CMK (cell line): ENCODE data around the gene SLC14A1.
A peak's percentile ranks its signal among the peaks of the same experiment; 100 is the strongest.
"Not testable (repeated sequence)": the region's sequence is repeated elsewhere in the genome, so short reads cannot be mapped to it uniquely, and the experiment has no call there.

ENCODE experiments used
- DNase-seq: peaks from one replicate; pipeline ENCODE4 v3.0.0-alpha.2; 2010; ENCODE audit warnings: low read depth

The SLC14A1 gene

DNA sequence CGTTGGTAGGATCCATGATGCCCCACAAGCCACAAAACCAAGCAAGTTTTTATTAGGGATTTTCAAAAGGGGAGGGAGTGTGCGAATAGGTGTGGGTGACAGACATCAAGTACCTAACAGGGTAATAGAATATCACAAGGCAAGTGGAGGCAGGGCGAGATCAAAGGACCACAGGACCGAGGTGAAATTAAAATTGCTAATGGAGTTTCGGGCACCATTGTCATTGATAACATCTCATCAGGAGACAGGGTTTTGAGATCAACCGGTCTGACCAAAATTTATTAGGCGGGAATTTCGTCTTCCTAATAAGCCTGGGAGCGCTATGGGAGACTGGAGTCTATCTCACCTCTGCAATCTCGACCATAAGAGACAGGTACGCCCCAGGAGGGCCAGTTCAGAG lies 33.7 kb downstream of the SLC14A1 start:
- DNase-seq: not testable (repeated sequence)

DNA sequence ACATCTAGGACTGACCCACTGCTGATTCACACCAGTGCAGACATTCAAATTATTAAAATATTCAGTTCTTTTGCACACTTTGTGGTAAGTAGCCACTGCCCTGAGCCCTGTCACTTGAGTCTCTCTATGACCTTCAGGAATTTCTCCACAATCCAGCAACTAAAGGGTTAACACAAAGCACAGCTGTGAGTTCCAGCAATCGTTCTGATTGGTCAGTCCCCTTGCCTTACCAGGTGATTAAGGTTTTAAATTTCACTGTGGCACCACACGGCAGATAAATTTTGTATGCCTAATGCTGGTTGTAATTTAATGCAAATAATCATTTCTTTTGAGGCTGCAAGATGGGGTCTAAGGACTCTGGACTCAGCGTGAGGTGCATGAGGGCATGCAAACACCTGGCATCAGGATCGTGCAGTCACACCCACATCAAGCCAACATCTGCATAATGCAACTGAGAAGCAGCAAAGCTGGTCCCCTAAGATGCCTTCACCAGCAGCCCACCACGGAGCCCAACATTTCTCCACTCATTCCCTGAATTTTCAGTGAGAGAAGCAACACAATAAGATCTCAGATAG lies 36.6 kb downstream of the SLC14A1 start:
- DNase-seq: no peak

DNA sequence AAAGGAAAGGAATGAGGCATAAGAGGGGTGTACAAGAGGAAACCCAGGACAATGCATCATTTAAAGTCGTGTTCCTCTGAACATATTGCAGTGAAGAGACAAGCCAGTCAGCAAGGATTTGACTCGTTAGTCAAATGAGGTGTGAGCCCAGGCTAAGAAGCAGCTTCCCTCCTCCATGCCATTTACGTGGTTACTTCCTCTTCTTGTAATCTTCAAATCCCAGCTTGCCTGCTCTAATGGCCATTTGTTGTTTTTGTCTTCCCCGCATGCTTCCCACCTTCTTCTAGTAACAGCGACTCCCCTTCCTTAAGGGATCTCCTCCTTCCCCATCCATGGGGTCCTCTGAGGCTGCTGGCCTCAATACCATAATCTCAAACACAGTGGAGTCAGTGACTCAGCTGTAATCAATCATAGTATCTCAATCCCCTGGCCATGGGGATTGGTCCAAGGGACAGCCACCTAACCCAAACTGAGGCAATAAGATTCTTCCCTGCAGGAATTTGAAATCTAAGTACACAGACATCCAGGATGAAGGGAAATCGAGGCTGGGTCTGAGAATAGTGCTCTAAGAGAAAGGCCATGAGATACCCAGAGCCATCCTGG lies 37.6 kb downstream of the SLC14A1 start:
- DNase-seq: peak; percentile 31

DNA sequence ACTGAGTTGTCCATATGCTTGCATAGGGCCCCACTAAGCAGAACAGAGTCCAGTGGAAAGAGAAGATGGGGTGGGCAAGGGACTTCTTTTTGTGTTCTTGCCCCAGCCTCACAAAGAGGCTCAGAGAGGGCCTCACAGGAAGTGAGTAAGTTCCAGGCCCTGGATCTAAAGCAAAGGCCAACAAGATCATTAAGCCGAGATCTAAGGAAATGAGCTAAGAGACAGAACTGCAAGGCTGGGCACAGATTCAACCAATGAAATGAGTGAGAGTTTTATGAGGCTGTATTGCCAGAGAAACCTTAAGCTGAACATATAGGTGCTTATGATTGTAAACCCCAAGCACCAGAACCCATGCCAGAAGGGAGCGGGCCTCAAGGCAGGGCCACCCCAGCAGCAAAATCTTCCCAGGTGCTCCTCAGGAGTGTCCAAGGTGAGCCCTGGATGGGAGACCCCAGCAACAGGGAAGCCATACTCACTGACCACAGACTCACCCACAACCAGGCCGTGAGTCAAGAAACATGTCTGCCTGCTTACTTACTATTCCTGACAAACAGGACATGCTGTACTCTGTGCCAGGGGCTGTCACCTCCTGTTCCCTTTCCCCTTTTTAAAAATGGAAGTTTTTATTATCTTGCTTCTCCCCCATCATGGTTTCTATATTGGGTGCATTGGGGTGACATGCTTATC lies 40.2 kb downstream of the SLC14A1 start:
- DNase-seq: no peak

DNA sequence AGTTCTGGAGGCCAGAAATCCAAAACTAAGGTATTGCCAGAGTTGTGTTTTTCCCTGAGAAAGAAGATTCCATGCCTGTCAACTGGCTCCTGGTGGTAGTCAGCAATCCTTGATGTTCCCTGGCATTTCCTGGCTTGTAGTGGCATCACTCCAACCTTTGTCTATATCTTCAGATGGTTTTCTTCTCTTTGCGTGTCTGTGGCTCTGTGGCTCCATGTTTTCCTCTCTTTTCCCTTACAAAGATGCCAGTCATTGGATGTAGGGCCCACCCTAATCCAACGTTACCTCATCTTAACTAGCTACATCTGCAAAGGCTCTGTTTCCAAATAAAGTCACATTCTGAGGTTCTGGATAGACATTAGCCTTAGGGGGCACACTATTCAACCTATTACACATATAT lies 41.8 kb downstream of the SLC14A1 start:
- no peak for DNase-seq

DNA sequence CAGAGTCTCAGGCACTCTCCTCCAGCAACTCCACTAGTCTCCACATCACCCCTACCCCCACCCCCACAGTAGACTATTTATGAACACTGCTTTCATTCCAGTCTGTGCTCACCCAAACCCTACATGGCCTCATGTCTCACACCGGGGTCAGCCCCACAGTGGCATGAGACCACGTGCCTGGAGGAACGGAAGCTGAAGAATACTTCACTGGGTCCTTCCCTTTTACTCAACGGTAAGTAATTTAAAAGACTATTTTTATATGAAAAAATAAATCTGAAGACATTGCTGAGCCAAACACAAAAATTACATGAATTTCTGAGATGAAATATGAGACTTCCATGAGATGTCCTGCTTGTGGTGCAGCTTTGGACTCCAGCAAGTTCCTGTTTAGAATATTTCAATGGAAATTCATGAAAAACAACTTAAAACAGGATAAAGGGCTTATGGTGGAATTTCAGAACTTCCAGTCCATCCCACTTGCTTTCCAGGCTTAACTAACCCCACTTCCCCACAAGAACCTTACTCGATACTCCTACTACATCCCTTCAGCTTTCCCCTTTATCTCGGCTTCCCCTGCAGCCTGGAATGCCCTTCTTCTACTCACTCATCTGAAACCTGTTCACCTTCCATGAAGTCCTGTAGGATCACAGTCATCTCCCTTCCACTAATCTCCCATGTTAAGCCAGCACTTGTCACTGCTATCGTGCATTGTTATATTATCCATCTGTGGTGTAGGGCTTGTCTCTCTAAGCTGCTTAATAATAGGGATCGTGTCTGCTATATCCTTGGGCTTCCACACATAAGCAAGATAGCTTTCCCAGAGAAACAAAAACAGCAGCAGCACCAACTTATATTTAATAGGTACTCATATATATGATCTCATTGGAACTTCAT lies 47.9 kb downstream of the SLC14A1 start:
- DNase-seq: no peak

DNA sequence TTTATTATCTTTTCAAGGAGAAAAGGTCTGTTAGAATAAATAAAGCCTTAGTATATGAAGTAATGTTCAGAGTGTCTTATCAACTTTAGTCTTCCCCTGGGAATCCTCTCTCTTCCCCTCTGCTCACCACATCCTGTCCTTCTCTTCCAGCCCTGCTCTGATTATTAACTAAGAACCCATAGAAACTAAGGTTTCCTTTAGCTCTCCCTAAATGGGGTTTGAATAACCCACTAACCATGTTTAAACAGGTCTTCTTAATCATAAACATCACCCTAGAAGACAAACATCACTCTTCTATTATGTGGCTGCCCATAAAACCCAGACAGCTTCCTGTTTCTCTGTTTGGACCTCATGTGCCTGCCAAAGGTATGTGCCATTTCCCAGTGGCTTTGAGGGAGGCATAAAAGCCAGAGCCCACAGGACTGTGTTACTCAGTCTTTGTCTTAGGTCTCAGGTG lies 50.1 kb downstream of the SLC14A1 start:
- no peak for DNase-seq

DNA sequence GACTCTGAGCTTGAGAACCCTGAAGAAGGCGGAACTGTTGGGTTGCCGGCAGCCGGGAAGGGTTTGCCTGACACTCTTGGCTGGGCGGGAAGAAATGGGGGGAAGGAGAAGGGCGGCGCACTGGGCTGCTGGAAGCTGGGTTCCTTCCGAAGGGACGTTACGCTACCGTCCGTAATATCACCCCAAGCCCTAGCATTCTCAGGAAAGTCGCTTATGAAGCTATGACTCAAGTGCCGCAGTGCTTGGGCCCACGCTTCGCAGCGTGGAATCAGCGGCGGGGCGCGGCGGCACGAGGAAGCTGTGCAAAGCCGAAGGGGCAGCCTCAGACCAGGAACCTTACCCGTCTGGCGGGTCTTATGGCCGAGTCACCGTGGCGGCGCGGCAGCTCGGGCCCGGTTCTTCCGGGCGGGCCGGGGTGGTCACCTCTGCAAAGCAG lies 51.3 kb downstream of the SLC14A1 start:
- peak; percentile 69 for DNase-seq

DNA sequence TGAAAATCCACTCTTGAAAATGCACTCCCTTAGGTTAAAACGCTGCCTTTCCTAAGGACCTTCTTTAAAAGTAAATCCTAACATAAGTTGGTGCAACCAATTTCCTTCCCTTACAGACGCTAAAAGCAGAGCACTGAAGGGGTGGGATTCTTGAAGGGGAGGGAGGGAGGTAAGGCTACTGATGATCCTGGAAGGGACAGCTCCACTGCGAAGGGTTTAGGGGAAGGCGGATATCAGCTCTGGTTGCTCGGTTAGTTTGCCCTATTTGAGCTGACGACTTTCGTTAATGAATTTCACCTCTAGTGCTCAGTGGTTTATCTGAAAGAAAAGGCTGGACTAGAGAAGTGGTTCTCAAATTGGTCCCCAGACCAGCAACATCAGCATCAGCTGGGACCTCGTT lies 51.8 kb downstream of the SLC14A1 start:
- DNase-seq: no peak

DNA sequence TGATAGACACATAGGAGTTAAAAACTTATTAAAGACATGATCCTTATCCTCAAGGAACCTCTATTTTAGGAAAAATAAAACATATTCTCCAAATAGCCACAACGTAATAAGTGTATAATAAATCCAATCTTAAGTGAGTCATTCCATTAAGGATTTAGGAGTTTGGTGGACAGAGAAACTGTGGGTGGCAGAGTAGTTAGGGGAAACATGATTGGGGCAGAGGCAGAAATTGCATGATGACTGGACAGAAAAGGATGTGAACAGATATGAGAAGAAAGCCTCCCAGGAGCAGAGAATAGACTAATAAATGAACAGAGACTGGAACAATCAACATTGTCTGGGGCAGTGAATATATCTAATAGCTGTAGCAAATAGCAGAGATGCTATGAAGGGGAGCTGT lies 53.4 kb downstream of the SLC14A1 start:
- no peak for DNase-seq

DNA sequence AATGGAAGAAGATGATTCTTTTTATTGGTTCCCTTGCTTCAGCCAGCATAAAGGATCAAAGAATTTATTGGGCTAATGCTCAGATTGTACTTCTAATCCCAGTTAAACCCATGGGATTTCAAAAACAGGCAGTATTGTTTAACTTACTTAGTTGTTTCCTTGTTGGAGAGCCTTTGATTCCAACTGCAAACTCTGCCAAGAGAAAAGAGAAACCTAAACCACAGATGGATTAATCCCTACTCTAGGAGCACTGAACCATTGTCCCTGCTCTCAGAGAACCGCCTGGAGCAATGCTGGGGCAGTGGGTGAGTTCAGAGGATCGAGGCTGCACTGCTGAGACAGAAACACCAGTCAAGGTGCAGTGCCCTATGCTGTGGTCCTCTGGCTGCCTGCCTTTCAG lies 56.6 kb downstream of the SLC14A1 start:
- no peak for DNase-seq

DNA sequence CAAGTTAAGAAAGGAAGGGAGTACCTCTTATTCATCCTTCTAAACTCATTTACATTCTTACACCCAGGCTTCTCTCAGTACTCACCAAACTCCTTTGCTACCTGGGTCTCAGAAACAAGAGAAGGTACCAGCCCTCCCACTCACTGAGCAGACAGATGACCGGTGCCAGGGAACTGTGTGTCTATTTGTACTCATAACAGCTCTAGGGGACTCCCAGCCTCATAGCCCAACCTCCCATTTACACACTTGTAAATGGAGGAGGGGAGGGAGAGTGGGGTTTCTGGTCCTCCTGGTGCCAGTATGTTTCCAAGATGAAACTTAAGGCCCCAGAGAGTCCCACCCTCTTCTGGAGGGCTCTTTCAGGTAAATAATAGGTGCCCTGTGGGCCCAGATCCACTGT lies 58.7 kb downstream of the SLC14A1 start:
- no peak for DNase-seq

DNA sequence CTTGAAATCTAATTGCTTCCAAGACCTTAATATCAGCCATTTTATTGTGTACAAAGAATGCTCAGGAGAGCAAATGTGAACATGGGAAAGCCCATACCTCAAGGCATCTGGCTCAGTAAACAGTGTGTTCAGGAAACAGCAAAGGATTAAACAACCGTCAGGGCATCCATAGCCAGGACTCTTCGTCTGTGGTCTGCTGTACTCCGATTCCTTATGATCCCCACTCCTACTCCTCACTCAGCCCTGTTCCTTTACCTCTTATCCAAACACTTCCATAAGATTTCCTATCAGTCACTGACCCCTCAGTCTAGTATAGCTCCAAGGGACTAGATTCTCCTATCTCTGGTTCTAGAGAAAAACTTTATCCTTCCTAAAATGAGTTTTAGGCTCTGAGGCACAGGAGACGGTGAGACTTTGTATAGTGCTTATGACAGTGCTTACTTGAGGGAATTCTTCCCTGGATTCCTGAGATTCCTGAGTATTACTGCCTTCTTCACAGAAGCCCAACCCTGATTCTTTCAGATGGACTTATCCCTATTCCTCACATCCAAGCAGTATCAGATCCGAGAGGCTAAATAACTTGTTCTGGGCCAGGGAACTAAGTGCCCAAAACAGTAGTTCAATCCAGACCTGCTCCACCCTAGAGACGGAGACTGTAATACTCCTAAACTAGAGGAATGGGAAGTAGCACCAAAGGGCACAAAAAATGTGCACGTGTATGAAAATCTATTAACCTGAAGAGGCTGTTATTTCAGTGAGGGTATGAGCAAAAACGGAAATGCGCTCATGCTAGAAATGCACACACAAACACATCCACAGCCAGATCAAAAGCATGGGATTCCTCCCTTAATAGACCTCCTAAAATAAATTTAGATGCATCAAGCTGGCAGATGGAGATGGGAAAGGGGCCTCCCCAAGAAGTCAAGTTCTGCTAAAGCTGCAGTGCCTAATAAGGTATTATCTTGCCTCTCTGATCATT lies 59.4 kb downstream of the SLC14A1 start:
- no peak for DNase-seq

DNA sequence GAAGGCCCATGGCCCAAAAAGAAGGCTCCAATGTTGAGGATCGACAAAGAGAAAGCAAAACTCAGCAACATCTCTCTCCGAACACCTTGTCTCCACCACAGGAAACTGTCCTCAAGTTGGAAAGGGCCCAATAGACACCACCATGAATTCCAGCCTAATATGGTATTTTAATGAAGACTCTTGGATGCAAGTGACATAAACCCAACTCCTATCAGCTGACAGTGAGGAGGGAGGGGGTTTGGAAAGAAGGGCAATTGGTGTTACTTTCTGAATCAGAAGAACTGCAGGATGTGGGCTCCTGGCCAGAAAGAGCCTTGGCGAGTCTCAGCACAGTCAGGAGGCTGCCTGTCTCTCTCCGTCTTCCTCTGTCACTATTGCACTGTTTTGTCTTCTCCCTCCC lies 61.2 kb downstream of the SLC14A1 start:
- no peak for DNase-seq

DNA sequence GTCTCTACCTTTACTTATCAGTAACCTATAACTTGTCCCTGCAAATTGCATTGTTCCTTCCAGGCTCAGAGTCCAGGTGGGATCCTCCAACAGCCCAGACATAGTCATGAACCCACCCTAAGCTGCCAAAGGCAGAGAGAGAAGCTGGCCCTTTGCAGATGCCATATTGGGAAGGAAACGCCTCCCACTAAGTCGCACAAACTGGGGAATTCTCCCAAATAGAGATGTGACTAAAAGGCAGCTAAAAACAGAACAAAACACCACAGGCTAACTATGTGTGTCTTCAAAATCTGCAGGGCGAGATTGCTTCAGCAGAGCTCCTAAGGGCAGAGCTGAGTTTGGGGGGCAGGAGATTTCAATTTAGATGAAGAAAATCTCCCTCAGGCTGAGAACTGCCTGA lies 63.0 kb downstream of the SLC14A1 start:
- no peak for DNase-seq

DNA sequence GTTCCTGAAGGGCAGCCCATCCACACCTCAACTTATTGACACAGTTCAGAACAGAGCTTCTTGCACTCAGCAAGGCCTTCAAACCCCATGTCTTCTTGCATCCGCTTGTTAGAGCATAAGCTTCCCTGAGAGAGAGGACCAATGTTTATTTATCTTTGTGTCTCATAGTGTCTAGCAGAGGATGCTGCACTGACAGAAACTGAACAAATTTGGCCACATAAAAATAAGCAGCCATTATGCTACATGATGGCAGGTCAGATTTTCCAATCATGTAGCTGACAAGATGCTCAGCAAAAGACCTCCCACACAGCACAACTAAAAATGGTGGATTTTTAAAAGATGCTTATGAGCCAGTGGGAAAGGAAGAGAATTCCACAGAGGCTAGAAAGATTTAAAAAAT lies 63.4 kb downstream of the SLC14A1 start:
- no peak for DNase-seq

DNA sequence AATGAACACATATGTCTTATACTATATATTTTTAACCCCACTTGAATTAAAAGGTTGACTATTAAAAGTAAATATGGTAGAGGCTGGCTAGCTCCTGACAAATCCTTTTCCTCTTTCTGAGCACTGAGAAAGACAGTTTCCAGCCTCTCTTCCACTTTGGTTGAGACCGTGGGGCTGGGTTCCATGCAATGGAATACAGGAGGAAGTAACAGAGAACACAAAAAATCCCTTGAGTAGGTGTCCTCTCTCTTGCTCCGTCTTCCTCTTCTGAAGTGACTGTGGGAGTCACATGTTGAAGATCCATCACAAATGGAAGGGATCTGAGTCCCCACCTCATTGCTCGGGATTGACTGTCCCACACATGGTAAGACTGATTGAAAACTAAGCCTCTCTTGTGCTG lies 64.9 kb downstream of the SLC14A1 start:
- DNase-seq: no peak

DNA sequence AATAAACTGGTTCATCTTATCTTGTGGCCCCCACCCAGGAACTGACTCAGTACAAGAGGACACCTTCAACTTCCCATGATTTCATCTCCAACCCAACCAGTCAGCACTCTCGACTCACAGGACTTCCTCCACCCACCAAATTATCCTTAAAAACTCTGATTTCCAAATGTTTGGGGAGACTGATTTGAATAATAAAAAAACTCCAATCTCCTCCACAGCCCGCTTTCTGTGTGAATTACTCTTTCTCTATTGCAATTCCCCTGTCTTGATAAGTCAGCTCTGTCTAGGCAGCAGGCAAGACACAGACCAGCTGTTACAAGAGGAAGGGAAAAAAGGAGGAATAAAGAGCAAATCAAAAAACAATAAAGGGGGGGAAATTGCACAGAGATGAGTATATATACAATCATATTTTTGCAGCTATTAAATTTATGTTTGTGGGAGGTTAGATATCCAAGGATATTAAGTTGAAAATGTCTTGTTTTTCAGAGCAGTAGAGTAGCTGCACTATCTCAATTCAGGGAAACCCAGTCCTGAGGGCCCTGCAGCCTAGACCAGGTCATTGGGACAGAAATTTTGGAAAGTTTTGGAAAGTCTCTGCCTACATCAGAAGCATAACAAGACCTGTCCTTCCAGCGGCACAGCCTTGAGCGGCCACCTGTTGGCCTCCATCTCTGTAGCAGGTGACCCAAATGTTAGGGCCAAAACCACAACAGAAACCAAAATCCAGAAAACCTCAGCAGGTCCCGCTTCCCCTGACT lies 68.7 kb downstream of the SLC14A1 start:
- DNase-seq: no peak

DNA sequence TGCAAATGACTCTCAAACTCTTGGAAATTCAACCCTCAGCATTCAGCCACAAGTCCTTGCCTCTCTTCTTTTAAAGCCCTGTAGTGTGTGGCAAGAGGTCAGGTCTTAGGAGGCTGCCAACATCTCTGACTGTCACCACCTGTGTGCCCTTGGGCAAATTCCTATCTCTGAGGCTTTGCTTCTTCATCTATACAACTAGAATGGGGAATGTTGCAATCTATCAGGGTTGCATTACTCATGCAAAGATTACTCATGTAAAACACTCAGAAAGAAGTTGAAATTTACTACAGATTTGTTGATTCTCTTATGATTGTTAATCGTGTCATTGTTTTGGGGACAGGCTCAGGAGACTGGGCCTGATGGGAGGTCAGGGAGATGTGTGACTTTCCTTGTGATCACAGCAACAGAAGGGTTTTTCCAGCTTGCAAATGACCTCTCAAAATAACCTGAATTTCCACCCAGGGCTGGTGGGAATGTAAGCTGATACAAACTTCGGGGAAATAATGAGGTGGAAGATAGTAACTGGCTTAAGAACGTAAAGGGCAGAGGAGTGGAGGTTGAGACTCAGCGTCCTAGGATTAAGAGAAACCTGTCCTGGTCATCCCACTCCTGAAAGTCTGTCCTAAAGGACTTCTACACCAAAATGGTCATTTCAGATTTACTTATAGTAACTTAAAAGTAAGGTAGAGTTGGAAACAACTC lies 69.4 kb downstream of the SLC14A1 start:
- DNase-seq: no peak

DNA sequence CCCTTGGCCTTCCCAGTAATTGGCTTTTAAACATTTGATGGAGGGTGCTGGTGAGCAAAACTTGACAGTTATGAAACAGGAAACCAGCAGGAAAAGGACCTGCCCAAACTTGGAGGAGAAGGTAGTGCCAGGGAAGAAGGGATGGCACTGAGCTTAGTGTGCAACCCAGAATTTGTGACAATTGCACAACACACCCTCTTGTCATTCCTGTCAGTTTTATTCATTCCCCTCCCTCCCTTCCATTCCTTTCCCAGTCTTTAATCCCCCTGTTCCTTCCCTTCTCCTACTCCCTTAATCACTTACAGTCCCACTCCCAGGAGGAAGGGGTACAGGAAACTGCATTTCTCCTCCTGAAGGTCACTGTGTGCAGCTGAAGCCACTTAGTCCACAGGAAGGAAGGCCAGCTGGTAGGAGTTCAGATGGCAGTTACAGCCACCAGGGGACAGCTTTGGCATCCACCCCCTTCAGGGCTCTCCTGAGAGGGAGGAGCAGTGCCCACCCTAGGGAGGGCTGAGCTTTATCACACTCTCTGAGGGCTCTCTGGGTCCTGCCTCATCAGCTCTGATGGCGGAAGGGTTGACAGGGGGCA lies 77.5 kb downstream of the SLC14A1 start:
- no peak for DNase-seq
